Naive B cell (primary cell): ENCODE measurements around the gene AGAP1. TPM values are rescaled to one million over a fixed set of nuclear protein-coding genes. Genes with fewer than 3 reads are reported as not detected.
A peak's percentile ranks its signal among the peaks of the same experiment; 100 is the strongest.
"Not testable (repeated sequence)": the region's sequence is repeated elsewhere in the genome, so short reads cannot be mapped to it uniquely, and the experiment has no call there.

Experiments
- ATAC-seq, 2 donors: fragments of 150-1000 bp; cut with Tn5 transposase; 2 replicates each; pipeline ENCODE4 v1.10.0; 2021; ENCODE audit warnings: low read depth in 2 of 2, mild to moderate bottlenecking in 2 of 2, moderate library complexity in 2 of 2
- DNase-seq: peaks from one replicate; pipeline ENCODE4 v3.0.0; 2022
- H3K27ac Mint-ChIP-seq, 6 donors: one replicate each; pipeline ENCODE4 v1.8.0; 2020 to 2022; ENCODE audit warnings: mild to moderate bottlenecking in 6 of 6, mixed read lengths in 6 of 6, moderate library complexity in 5 of 6, inconsistent platforms in 2 of 6
- H3K27me3 Mint-ChIP-seq, 3 donors: one replicate each; pipeline ENCODE4 v1.8.0; 2021 to 2022; ENCODE audit warnings: mixed read lengths in 3 of 3, mild to moderate bottlenecking in 1 of 3
- H3K36me3 Mint-ChIP-seq, 2 donors: one replicate each; pipeline ENCODE4 v1.8.0; 2020 to 2022; ENCODE audit warnings: mixed read lengths in 2 of 2, inconsistent platforms in 1 of 2, mild to moderate bottlenecking in 1 of 2
- H3K4me1 Mint-ChIP-seq, 3 donors: one replicate each; pipeline ENCODE4 v1.8.0; 2020 to 2022; ENCODE audit warnings: mixed read lengths in 3 of 3, inconsistent platforms in 1 of 3, mild to moderate bottlenecking in 1 of 3, moderate library complexity in 1 of 3
- H3K4me3 Mint-ChIP-seq, 8 donors: one replicate each; pipeline ENCODE4 v1.8.0; 2020 to 2022; ENCODE audit warnings: mild to moderate bottlenecking in 8 of 8, mixed read lengths in 8 of 8, moderate library complexity in 8 of 8, inconsistent platforms in 2 of 8
- H3K9me3 Mint-ChIP-seq, 7 donors: one replicate each; pipeline ENCODE4 v1.8.0; 2020 to 2022; ENCODE audit warnings: mixed read lengths in 7 of 7, mild to moderate bottlenecking in 5 of 7, inconsistent platforms in 2 of 7, moderate library complexity in 1 of 7
- polyA plus RNA-seq, 6 donors: library from polyadenylated mRNA; unstranded; fragments of 300-500 nt; fragmentation: Illumina TruSeq; gene quantifications; one replicate each; pipeline ENCODE4 v1.2.3, GENCODE V29; 2021; ENCODE audit warnings: low read depth in 6 of 6

The AGAP1 gene
- polyA plus RNA-seq, 6 donors from 2014 or later, result not detected

GRCh38 chr2:235594041-235594440, 100.2 kb downstream of the AGAP1 start:
- ATAC-seq, result no peak
- Mint-ChIP-seq H3K4me3 (no peak overlapping the region), H3K9me3 (peaks cover 0 to 2% (median 0%) of the 10 kb centered on the region in 7 donors), H3K36me3 (no peaks in the 10 kb centered on the region), H3K4me1 (no peaks in the 10 kb centered on the region), H3K27ac (no peak overlapping the region), H3K27me3 (peaks cover 0 to 15% (median 7%) of the 10 kb centered on the region in 3 donors)
- no peak for DNase-seq

GRCh38 chr2:235594964-235595363, 101.1 kb downstream of the AGAP1 start:
- H3K4me3 Mint-ChIP-seq, result no peak overlapping the region
- ATAC-seq (no peak), DNase-seq (no peak)
- no peaks in the 10 kb centered on the region for H3K4me1 Mint-ChIP-seq
- peaks cover 0 to 2% (median 0%) of the 10 kb centered on the region in 7 donors for H3K9me3 Mint-ChIP-seq
- H3K27me3 Mint-ChIP-seq, result peaks cover 0 to 15% (median 10%) of the 10 kb centered on the region in 3 donors
- no peaks in the 10 kb centered on the region for H3K36me3 Mint-ChIP-seq
- no peak overlapping the region for H3K27ac Mint-ChIP-seq

- Mint-ChIP-seq H3K9me3 (peaks cover 0 to 2% (median 0%) of the 10 kb centered on the region in 7 donors), H3K4me3 (no peak overlapping the region), H3K36me3 (no peaks in the 10 kb centered on the region), H3K4me1 (no peaks in the 10 kb centered on the region), H3K27me3 (peaks cover 0 to 15% (median 10%) of the 10 kb centered on the region in 3 donors), H3K27ac (no peak overlapping the region)
- DNase-seq (no peak), ATAC-seq (no peak)
These were observed 101.7 kb downstream of the AGAP1 start for GRCh38 chr2:235595422-235596010.

- Mint-ChIP-seq H3K4me1 (no peaks in the 10 kb centered on the region), H3K27me3 (peaks cover 0 to 15% (median 10%) of the 10 kb centered on the region in 3 donors), H3K4me3 (no peak overlapping the region), H3K27ac (no peak overlapping the region), H3K9me3 (peaks cover 0 to 2% (median 0%) of the 10 kb centered on the region in 7 donors), H3K36me3 (no peaks in the 10 kb centered on the region)
- no peak for ATAC-seq
- no peak for DNase-seq
These were observed 102.4 kb downstream of the AGAP1 start for GRCh38 chr2:235596272-235596671.

GRCh38 chr2:235597081-235597615, 103.3 kb downstream of the AGAP1 start:
- Mint-ChIP-seq H3K27me3 (peaks cover 1 to 10% (median 10%) of the 10 kb centered on the region in 3 donors), H3K9me3 (peaks cover 0 to 3% (median 0%) of the 10 kb centered on the region in 7 donors), H3K27ac (no peak overlapping the region), H3K4me3 (no peak overlapping the region), H3K4me1 (no peaks in the 10 kb centered on the region), H3K36me3 (no peaks in the 10 kb centered on the region)
- DNase-seq (no peak), ATAC-seq (no peak)

GRCh38 chr2:235598026-235598425, 104.2 kb downstream of the AGAP1 start:
- peaks cover 0 to 12% (median 5%) of the 10 kb centered on the region in 7 donors for H3K9me3 Mint-ChIP-seq
- H3K36me3 Mint-ChIP-seq, result peaks cover 0 to under 1% of the 10 kb centered on the region in 2 donors
- DNase-seq, result no peak
- H3K4me3 Mint-ChIP-seq, result no peak overlapping the region
- H3K27me3 Mint-ChIP-seq, result peaks cover 2 to 7% (median 5%) of the 10 kb centered on the region in 3 donors
- no peak for ATAC-seq
- no peak overlapping the region for H3K27ac Mint-ChIP-seq
- H3K4me1 Mint-ChIP-seq, result no peaks in the 10 kb centered on the region

GRCh38 chr2:235598532-235599531, 105.0 kb downstream of the AGAP1 start:
- Mint-ChIP-seq H3K4me3 (no peak overlapping the region), H3K4me1 (no peaks in the 10 kb centered on the region), H3K27ac (no peak overlapping the region), H3K27me3 (peaks cover 0 to 11% (median 4%) of the 10 kb centered on the region in 3 donors), H3K36me3 (peaks cover 0 to 7% of the 10 kb centered on the region in 2 donors), H3K9me3 (peaks cover 2 to 20% (median 8%) of the 10 kb centered on the region in 7 donors)
- DNase-seq (no peak), ATAC-seq (no peak)

- H3K36me3 Mint-ChIP-seq, result peaks cover 0 to 7% of the 10 kb centered on the region in 2 donors
- ATAC-seq (no peak), DNase-seq (no peak)
- H3K27ac Mint-ChIP-seq, result no peak overlapping the region
- peaks cover 2 to 20% (median 8%) of the 10 kb centered on the region in 7 donors for H3K9me3 Mint-ChIP-seq
- no peaks in the 10 kb centered on the region for H3K4me1 Mint-ChIP-seq
- no peak overlapping the region for H3K4me3 Mint-ChIP-seq
- H3K27me3 Mint-ChIP-seq, result peaks cover 0 to 11% (median 4%) of the 10 kb centered on the region in 3 donors
These were observed 105.9 kb downstream of the AGAP1 start for GRCh38 chr2:235599596-235600338.

GRCh38 chr2:235600406-235600805, 106.6 kb downstream of the AGAP1 start:
- peaks cover 0 to 11% (median 4%) of the 10 kb centered on the region in 3 donors for H3K27me3 Mint-ChIP-seq
- H3K4me3 Mint-ChIP-seq, result no peak overlapping the region
- no peak for DNase-seq
- peaks cover 2 to 20% (median 9%) of the 10 kb centered on the region in 7 donors for H3K9me3 Mint-ChIP-seq
- H3K4me1 Mint-ChIP-seq, result no peaks in the 10 kb centered on the region
- H3K27ac Mint-ChIP-seq, result no peak overlapping the region
- H3K36me3 Mint-ChIP-seq, result peaks cover 0 to 7% of the 10 kb centered on the region in 2 donors
- no peak for ATAC-seq

GRCh38 chr2:235600926-235601325, 107.1 kb downstream of the AGAP1 start:
- Mint-ChIP-seq H3K27me3 (peaks cover 0 to 11% (median 4%) of the 10 kb centered on the region in 3 donors), H3K4me3 (no peak overlapping the region), H3K4me1 (no peaks in the 10 kb centered on the region), H3K9me3 (peaks cover 2 to 20% (median 10%) of the 10 kb centered on the region in 7 donors), H3K27ac (no peak overlapping the region), H3K36me3 (peaks cover 0 to 7% of the 10 kb centered on the region in 2 donors)
- DNase-seq, result no peak
- no peak for ATAC-seq

GRCh38 chr2:235601960-235602704, 108.3 kb downstream of the AGAP1 start:
- H3K4me1 Mint-ChIP-seq, result no peaks in the 10 kb centered on the region
- peaks cover 0 to 7% of the 10 kb centered on the region in 2 donors for H3K36me3 Mint-ChIP-seq
- H3K27ac Mint-ChIP-seq, result no peak overlapping the region
- peaks cover 0 to 11% (median 4%) of the 10 kb centered on the region in 3 donors for H3K27me3 Mint-ChIP-seq
- ATAC-seq (no peak), DNase-seq (no peak)
- H3K9me3 Mint-ChIP-seq, result peaks cover 2 to 20% (median 10%) of the 10 kb centered on the region in 7 donors
- peak overlapping the region in 1 of 8 donors; percentile 33 for H3K4me3 Mint-ChIP-seq

- H3K27ac Mint-ChIP-seq, H3K4me3 Mint-ChIP-seq, H3K4me1 Mint-ChIP-seq, DNase-seq, ATAC-seq, H3K36me3 Mint-ChIP-seq: not testable (repeated sequence)
- H3K27me3 Mint-ChIP-seq, result peaks cover 0 to 12% (median 11%) of the 10 kb centered on the region in 3 donors
- H3K9me3 Mint-ChIP-seq, result peaks cover 2 to 20% (median 10%) of the 10 kb centered on the region in 7 donors
These were observed 109.1 kb downstream of the AGAP1 start for GRCh38 chr2:235602971-235603370.
